GM21717 (cell line): ENCODE data around the gene ZC3H12D.
"Not testable (repeated sequence)": the region's sequence is repeated elsewhere in the genome, so short reads cannot be mapped to it uniquely, and the experiment has no call there.

Experiments used
- ATAC-seq: cut with Tn5 transposase; IDR thresholded peaks from one replicate; pipeline ENCODE4 v1.9.1; 2021; ENCODE audit warnings: mild to moderate bottlenecking, moderate library complexity; ENCODE audit not compliant: unreplicated experiment

Gene ZC3H12D

DNA sequence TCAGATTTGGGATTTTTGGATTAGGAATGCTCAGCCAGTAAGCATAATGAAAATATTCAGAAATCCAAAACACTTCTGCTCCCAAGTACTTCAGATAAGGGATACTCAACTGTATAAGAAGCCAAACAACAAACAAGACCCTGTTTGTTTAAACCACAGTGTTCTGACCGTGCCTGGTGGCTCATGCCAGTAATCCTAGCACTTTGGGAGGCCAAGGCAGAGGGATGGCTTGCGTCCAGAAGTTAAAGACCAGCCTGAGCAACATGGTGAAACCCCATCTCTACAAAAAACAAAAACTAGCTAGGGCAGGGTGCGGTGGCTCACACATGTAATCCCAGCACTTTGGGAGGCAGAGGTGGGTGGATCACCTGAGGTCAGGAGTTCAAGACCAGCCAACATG is 24.6 kb downstream of the ZC3H12D start:
- not testable (repeated sequence) for ATAC-seq

DNA sequence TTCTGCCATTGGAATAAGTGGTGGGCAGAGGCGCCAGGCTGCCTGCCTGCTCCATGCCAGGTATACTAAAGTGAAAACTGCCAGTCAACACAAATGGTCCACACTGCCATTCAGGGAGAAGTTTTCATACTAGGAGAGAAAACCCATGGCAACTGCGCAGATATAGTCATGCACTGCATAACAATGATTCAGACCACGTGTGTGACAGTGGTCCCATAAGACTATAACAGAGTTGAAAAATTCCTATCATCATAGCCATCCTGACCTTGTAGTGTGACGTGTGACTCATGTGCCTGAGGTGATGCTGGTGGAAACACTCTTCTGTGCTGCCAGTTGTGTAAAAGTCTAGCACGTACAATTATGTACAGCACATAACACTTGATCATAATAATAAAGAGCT is 25.1 kb downstream of the ZC3H12D start:
- no peak for ATAC-seq

DNA sequence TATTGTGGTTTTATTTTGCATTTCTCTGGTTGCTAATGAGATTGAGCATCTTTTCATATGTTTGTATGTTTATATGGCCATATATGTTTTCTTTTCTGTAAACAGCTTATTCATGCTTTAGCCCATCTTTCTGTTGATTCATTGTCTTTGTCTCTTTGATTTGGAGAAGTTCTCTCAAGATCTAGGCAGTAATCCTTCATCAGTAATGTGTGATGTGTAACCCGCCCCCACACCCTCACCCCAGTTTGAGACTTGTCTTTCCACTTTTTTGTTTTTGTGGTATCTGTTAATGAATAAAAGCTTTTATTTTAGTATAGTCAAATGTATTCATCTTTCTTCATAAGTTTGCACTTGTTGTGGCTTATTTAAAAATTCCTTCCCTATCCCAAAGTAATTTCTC is 26.0 kb downstream of the ZC3H12D start:
- ATAC-seq, result no peak

DNA sequence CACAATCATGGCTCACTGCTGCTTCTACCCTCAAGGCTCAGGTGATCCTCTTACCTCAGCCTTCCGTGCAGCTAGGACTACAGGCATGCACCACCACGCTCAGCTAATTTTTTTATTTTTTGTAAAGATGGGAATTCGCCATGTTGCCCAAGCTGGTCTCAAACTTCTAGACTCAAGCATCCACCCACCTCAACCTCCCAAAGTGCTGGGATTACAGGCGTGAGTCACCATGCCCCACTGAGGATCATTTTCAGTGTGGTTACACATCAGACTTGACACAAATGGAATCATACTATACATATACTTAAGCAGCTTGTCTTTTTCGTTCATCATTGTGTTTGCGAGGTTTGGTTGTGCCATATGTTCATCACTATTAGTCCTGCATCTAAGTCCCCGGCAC is 26.6 kb downstream of the ZC3H12D start:
- no peak for ATAC-seq

GRCh38 chr6:149457316-149457884 is 27.4 kb downstream of the ZC3H12D start:
- no peak for ATAC-seq

DNA sequence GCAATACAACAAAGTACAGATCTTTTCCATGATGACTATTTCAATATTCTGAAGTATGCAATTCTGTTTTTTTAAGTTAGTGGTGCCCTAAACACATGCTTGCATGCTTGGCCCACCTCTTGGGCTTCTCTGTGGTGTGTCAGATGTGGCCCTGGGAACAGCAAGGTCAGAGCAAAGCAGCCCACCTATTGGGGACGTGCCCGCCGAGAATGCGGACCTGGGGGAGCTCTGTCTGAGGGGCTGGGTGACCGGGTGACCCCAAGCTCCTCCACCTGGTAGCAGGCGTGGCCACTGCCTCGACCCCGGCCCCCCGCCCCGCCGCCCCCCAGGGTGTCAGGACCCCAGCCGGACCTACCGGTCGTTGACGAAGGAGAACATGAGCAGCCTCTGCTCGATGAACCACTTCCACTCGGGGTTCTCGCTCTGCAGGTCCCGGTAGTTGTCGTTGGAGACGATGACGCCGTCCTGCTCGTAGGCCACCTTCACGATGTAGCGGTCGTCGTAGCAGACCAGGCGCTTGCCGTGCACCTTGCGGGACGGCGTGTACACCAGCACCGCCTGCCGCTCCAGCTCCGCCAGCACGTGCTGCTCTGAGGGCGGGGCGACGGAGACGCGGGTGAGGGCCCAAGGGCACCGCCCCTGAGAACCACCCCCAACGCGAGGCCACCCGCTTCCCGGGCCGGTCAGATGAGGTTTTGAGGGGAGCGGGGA is 28.3 kb downstream of the ZC3H12D start:
- ATAC-seq, result no peak

GRCh38 chr6:149455031-149455732 is 29.6 kb downstream of the ZC3H12D start:
- no peak for ATAC-seq

GRCh38 chr6:149454346-149454848 is 30.4 kb downstream of the ZC3H12D start:
- ATAC-seq, result no peak

DNA sequence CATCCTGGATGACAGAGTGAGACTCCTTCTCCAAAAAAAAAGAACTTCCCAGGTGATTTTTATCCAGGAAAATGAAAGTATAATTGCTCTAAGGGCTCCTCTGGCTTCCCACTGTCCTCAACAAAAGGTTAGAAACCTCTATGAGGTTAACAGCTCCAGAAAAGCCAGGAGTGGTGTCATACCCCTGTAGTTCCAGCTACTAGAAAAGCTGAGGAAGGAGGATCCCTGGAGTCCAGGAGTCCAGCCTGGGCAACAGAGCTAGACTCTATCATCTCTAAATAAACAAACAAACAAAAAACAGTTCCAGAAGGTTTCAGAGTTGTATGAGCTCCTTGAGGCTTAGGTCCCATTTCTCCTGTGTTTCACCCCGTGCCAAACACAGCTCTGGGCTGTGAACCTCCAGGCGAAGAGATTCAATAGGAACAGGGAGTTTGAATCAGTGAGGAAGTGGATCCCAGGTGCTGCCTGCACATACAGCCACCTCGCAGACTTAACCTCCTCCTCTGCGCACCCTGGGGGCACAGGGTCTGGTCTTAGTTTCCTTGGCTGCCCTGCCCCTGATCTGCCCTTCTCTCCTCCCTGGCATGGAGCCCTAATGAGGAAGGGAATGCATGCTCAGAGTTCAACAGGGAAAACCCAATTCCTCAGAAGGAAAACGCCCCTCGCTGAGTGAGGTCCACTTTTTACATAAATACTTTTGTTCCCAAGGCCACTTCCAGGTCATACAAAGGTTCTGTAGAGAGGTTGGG is 31.0 kb downstream of the ZC3H12D start:
- no peak for ATAC-seq

DNA sequence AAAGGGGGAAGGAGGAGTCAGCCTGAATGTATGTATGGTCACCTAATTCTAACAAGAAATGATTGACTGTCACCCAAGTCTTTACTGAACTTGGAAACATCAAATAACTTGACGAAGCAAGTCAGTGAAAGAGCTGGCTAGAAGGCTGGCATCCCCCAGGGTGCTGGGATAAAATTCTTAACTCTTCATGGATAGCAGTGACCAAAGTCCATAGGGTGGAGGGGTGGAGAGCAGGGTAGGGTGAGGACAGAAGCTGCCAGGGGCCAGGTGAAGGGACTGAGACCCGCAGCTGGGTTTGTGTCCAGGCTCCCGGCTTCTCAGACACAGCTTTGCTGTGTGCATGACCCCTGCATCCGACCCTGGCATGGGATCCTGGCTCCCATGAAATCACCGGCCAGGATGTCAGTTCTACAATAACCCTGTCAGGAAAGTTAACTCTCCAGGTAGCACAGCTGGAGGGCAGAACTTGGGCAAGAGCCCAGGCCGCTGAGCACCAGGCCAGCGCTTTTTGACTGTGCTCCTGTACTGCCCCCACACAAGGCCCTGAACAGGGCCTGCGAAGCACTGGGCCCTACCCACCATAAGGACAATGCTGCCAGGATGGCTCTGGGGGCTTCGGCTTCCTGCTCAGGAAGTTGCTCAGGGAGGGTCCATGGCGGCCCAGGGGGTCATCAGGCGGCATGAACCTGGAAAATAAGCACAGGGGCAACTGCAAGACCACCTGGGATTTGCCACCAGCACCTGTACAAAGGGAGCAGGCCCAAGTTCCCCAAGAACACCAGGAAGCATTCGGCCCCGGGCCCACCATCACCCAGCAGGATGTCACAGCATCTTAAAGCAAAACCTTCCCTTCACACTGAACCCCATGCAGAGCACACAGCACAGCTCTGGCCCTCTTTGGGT is 32.5 kb downstream of the ZC3H12D start:
- no peak for ATAC-seq

- ATAC-seq, result no peak
Measured at GRCh38 chr6:149451376-149452036, 33.3 kb downstream of the ZC3H12D start.

GRCh38 chr6:149450679-149451375 is 34.0 kb downstream of the ZC3H12D start:
- no peak for ATAC-seq

DNA sequence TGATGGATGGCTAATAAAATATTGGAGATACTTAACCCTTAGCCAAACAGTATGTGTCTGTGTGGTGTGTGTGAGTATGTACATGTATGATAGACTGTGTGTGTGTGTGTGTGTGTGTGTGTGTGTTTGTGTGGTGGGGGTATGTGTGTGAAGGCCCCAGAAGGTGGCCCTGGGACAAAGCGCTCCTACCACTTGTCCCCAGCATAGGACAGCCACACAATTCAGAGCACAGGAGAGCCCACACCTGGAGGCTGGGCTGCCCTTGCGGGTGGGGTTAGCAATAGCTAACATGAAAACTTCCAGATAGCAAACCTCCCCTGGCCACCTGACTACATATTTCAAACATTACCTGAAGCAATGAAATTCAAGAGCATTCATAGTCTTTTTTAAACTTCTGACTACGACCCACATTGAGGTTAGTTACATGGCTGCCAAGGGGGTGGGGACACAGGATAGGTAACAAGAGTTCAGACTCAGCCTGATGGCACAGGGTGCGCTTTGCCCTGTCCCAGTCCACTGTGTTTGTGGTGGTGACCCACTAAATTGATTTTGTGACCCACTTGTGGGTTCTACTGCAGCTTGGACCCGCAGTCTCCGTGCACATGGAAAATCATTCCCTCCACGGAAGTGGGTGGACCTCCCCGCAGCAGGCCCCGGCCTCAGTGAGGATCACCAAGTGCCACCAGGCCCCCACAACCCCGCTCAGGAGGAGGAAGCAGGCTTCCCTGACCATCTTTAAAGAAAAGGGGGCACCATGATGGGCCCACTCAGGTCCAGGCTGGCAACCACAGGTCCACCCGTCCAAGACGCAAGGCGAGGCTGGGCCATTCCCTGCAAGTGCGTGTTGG is 34.8 kb downstream of the ZC3H12D start:
- no peak for ATAC-seq

GRCh38 chr6:149448821-149449453 is 35.9 kb downstream of the ZC3H12D start:
- no peak for ATAC-seq

DNA sequence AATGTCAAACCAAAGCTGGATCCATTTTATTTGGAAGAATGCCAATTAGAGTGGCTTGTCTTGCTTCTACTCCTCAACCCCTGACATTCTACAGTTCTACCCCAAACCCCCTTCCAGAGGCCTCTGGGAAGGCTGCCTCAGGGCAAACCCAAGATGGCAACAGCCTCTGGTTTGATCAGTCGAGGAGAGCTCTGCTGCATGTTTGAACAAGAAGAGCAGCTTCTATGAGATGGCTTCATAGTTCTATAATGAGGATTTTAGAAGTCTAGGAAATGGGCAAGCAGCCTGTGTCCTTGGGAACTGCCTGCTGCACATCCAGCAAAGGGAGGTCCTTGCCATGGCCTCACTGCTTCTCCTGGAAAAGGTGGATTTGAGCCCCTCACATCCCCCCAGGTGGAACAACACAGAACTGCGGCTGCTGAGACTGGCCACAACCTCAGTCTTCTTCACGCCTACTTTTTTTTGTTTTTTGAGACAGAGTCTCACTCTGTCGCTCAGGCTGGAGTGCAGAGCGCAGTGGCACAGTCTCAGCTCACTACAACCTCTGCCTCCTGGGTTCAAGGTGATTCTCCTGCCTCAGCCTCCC is 37.9 kb downstream of the ZC3H12D start:
- no peak for ATAC-seq

GRCh38 chr6:149445573-149445972 is 39.2 kb downstream of the ZC3H12D start:
- ATAC-seq, result no peak

DNA sequence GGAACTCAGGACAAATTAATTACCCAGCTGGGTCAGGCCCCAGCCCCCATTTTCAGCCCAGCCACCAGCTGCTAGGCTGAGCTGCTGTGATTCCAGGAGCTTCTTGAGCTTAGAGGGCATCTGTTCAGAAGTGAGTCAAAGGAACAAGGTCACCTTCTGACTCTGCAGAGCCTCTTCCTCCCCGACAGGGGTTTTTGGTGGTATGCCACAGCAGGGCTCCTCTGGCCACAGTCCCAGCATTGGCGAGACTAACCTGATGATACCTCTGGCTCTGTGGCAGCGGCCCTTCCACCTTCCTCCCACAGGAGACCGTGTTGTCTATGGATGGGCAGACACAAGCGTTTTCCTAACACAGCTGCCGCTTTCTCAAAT is 39.7 kb downstream of the ZC3H12D start:
- no peak for ATAC-seq
